T-helper 1 cell (primary cell): ENCODE measurements around the gene ARHGAP5.
A peak's percentile ranks its signal among the peaks of the same experiment; 100 is the strongest.

Experiments
- DNase-seq, 5 donors: peaks; one replicate each; pipeline ENCODE4 v3.0.0-alpha.2; 2012 to 2020

ARHGAP5 gene

GRCh38 chr14:32183151-32184058, 106.3 kb downstream of the ARHGAP5 start:
- DNase-seq = no peak

GRCh38 chr14:32185097-32185496, 108.0 kb downstream of the ARHGAP5 start:
- DNase-seq = no peak

GRCh38 chr14:32186248-32186647, 109.1 kb downstream of the ARHGAP5 start:
- DNase-seq = no peak

DNA sequence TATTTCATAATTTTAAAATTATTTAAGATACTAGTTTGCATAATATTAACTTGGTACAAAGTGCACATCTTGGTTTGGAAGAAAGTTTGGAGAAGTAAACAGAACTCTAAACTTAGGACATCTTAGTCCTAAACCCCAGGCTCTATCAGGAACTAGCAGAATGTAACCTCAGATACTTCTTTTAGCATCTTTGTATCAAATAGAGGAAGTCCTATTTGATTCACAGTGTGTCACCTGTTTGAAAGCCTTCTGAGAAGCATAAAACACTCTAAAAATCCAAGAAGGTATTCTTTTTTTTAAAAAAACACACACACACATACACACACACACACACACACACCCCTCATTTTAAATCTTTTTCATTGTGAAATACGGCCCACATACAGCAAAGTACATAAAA, 112.7 kb downstream of the ARHGAP5 start:
- no peak for DNase-seq

DNA sequence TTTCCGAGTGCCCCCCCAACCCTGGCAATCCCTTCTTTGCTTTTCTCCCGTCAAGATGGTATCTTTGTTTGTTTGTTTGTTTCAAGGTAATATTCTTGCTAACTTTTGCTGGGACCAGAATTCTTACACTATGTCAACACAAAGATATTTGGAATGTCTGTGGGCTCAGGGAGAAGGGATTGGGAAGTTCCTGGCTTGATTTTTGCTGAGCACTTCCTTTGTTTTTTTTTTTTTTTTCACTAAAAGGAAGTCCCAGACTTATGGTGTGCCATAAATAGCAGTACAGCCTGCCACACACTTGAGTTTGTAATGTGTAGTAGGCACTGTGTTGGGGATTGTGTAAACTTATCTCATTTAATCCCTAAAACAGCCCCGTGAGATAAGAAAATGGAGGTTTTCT, 113.6 kb downstream of the ARHGAP5 start:
- no peak for DNase-seq

GRCh38 chr14:32192712-32193373, 115.7 kb downstream of the ARHGAP5 start:
- DNase-seq = no peak

- no peak for DNase-seq
These were observed 116.4 kb downstream of the ARHGAP5 start for GRCh38 chr14:32193532-32193931.

- DNase-seq = no peak
These were observed 118.5 kb downstream of the ARHGAP5 start for GRCh38 chr14:32195636-32196035.

GRCh38 chr14:32197919-32198318, 120.8 kb downstream of the ARHGAP5 start:
- DNase-seq = no peak

GRCh38 chr14:32200368-32201192, 123.5 kb downstream of the ARHGAP5 start:
- DNase-seq = no peak

GRCh38 chr14:32201193-32201815, 124.2 kb downstream of the ARHGAP5 start:
- peak; percentile 65 to 74 (median 70) for DNase-seq

GRCh38 chr14:32201816-32202490, 124.8 kb downstream of the ARHGAP5 start, which contains the start of gene RNU6-7:
TSS of gene RNU6-7 (plus strand) at chr14:32202045.
- peak in 2 of 5 donors; percentile 4 to 26 for DNase-seq

DNA sequence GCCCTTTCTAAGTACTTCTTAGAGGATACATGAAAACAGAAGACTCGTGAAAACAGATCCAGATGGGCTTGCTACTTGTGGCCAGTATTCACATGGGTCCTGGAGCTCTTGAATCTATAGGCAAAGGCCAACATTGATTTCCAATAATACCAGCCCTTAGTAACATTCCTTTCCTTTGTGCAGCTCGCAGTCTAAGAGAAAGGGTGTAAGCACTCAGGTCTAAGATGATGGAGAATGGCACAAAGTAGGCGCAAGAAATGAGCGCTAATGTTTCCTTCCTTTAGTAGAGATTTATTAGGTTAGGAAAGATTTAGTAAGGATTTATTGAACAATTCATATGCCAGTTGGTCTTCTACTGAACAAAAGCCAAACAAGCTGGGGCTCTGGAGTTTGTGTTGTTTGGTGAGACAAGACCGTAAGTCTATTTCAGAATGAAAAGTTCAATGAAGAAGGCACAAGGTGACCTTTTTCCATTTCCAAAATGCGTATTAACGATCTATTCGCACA, 125.4 kb downstream of the ARHGAP5 start:
- peak in 1 of 5 donors; percentile 15 for DNase-seq

DNA sequence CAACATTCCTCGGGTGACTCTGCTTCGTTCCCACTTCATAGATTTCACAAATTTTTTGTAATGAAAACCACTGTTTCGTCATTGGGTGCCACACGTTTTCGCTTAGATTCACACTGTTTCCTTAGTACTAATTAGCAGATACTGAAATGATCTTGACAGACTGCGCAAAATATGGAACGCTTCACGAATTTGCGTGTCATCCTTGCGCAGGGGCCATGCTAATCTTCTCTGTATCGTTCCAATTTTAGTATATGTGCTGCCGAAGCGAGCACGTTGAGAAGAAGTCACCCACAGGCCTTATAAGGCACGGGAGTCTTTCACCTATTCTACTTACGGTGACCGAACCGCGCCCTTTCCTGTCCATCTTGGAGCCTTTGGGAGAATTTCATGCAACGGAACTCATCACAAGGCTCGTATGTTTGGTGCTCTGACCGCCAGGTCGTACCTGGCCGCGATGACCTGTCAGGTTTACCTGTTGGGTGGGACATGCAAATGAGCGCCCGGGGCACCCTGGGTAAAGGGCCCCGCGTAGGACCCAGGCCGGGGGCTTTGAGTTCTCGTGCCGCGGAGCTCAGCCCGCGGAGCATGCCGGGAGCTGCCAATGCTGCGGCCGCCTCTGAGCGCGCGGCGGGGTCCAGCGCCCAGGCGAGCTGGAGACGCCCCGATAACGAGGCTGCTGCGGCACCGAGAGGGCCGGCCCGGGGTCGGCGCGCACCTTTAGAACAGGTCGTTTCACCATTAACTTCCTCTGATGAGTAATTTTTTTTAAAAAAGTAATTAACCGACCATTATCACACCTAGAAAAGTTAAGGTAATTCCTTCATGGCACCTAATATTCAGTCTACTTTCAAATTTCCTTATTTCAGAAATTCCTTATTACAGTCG, 126.1 kb downstream of the ARHGAP5 start, which contains the start of gene RNU6-8:
Gene RNU6-8, minus strand, starts transcription at position 272 of the 885 bp plus-strand sequence.
- peak; percentile 72 to 88 (median 84) for DNase-seq

DNA sequence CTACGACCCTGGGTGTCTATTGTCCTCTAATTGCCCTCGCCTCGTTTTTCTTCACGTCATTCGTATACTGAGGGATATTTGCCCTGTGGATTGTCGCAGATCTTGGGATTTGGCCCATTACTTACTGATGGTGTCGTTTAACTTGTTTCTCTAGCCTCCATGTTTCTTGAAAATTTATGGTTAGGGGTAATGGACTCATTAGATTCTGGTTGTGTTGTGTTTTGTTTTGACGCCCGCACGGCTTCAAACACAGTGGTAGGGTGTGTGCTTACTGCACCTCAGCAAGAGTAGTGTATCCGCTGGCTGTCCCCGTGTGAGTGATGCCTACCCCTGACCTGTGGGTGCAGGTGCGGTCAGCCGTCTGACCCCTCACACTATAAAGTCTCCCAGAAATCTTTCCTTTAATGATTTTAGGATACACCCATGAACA, 126.8 kb downstream of the ARHGAP5 start:
- DNase-seq = peak in 1 of 5 donors; percentile 9

GRCh38 chr14:32205554-32205953, 128.4 kb downstream of the ARHGAP5 start:
- DNase-seq = no peak

DNA sequence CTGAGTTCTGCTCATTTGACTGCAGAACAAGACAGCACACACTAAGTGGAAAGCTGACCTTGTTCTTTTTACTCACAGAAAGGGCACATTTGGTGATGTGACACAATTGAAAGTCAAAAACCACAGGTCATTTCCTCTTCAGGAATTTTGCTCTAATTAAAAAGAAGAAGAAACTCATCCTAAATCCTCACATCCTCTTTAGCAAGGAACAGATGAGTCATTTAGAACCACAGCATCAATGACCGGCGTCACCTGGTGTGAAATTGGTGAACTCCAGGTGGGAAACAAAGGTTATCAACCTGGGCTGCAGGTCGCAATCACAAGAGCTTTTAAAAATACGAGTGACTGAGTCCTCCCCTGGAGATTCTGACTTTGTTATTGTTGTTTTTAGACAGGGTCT, 128.9 kb downstream of the ARHGAP5 start:
- no peak for DNase-seq

- no peak for DNase-seq
These were observed 129.4 kb downstream of the ARHGAP5 start for GRCh38 chr14:32206552-32206951.

- DNase-seq = no peak
These were observed 131.4 kb downstream of the ARHGAP5 start for GRCh38 chr14:32208490-32208889.
